HepG2 (cell line): ENCODE results near the gene THUMPD1. TPM values are rescaled to one million over a fixed set of nuclear protein-coding genes. Genes with fewer than 3 reads are reported as not detected.
A peak's percentile ranks its signal among the peaks of the same experiment; 100 is the strongest.

Experiments
- ESRRA ChIP-seq: sonication (generic); formaldehyde crosslinking; IDR thresholded peaks from 2 replicates; pipeline ENCODE4 v1.5.1; 2020; ENCODE audit warnings: mild to moderate bottlenecking, low read depth, missing genetic modification reagents
- GZF1 ChIP-seq: sonication (generic); formaldehyde crosslinking; IDR thresholded peaks from 2 replicates; pipeline ENCODE4 v1.5.1; 2020; ENCODE audit warnings: mild to moderate bottlenecking, missing genetic modification reagents
- NR1H2 ChIP-seq: sonication (generic); formaldehyde crosslinking; IDR thresholded peaks from 2 replicates; pipeline ENCODE4 v1.8.1; 2022; ENCODE audit warnings: low read depth, missing genetic modification reagents, borderline replicate concordance
- PAF1 ChIP-seq: IDR thresholded peaks from 2 replicates; pipeline ENCODE4 v1.6.1; 2016; ENCODE audit warnings: missing genetic modification reagents, missing compliant biosample characterization
- STAG1 ChIP-seq: sonication (generic); formaldehyde crosslinking; IDR thresholded peaks from 2 replicates; pipeline ENCODE4 v1.4.0; 2020; ENCODE audit warnings: missing genetic modification reagents
- polyA plus RNA-seq, 8 experiments: library from polyadenylated mRNA; depleted of rRNA in 3 of 8; stranded (reverse) in 7 of 8; unstranded in 1 of 8; fragments of >200 nt; fragmentation: Illumina TruSeq in 4 of 8; extraction: Trizol in 4 of 8; gene quantifications; 2 replicates each; pipeline versions ENCODE4 v1.2.1 to v1.2.3, GENCODE V29; 2011 to 2016; ENCODE audit warnings: low read depth in 4 of 8, missing spikeins in 1 of 8, mixed read lengths in 1 of 8; ENCODE audit not compliant: insufficient read depth in 1 of 8
- total RNA-seq, 5 experiments: library from RNA; depleted of rRNA; stranded (reverse); fragments of >200 nt; fragmentation: Illumina TruSeq; extraction: Trizol; gene quantifications; 2 replicates each; pipeline ENCODE4 v1.2.3, GENCODE V29; 2016; ENCODE audit warnings: low read depth in 1 of 5
- TF ChIP-seq, protein P1 (sequence below): IDR thresholded peaks from 2 replicates; pipeline ENCODE4 v1.6.1; 2016; ENCODE audit warnings: low read depth, missing genetic modification reagents, missing compliant biosample characterization
- TF ChIP-seq, protein P2 (sequence below): IDR thresholded peaks from 2 replicates; pipeline ENCODE4 v1.6.1; 2016; ENCODE audit warnings: missing compliant biosample characterization, missing genetic modification reagents, borderline replicate concordance
- TF ChIP-seq, protein P3 (sequence below), 2 experiments: sonication (generic) in 1 of 2; formaldehyde crosslinking in 1 of 2; IDR thresholded peaks; 2 replicates each; pipeline versions ENCODE4 v1.5.1 to v1.6.1; 2011 to 2020; ENCODE audit warnings: borderline replicate concordance in 1 of 2, low read depth in 1 of 2, low read length in 1 of 2, mild to moderate bottlenecking in 1 of 2, missing genetic modification reagents in 1 of 2, moderate library complexity in 1 of 2
- TF ChIP-seq, protein P4 (sequence below): sonication (generic); formaldehyde crosslinking; IDR thresholded peaks from 2 replicates; pipeline ENCODE4 v1.9.0; 2021; ENCODE audit warnings: missing genetic modification reagents, mild to moderate bottlenecking, borderline replicate concordance
- TF ChIP-seq, protein P5 (sequence below): sonication (generic); formaldehyde crosslinking; IDR thresholded peaks from 2 replicates; pipeline ENCODE4 v1.4.0; 2020; ENCODE audit warnings: missing genetic modification reagents, borderline replicate concordance
- TF ChIP-seq, protein P6 (sequence below): sonication (generic); formaldehyde crosslinking; IDR thresholded peaks from 2 replicates; pipeline ENCODE4 v1.8.0; 2022; ENCODE audit warnings: mild to moderate bottlenecking, missing genetic modification reagents, moderate library complexity
- TF ChIP-seq, protein P7 (sequence below): sonication (generic); formaldehyde crosslinking; IDR thresholded peaks from 2 replicates; pipeline ENCODE4 v1.5.1; 2020; ENCODE audit warnings: missing genetic modification reagents, mild to moderate bottlenecking, borderline replicate concordance

THUMPD1 gene
- total and polyA plus RNA-seq, 2 of the 13 experiments (the other 11 are each of a cell fraction or from before 2014, with no cell fraction given), result 22.7 to 69.1 TPM

DNA sequence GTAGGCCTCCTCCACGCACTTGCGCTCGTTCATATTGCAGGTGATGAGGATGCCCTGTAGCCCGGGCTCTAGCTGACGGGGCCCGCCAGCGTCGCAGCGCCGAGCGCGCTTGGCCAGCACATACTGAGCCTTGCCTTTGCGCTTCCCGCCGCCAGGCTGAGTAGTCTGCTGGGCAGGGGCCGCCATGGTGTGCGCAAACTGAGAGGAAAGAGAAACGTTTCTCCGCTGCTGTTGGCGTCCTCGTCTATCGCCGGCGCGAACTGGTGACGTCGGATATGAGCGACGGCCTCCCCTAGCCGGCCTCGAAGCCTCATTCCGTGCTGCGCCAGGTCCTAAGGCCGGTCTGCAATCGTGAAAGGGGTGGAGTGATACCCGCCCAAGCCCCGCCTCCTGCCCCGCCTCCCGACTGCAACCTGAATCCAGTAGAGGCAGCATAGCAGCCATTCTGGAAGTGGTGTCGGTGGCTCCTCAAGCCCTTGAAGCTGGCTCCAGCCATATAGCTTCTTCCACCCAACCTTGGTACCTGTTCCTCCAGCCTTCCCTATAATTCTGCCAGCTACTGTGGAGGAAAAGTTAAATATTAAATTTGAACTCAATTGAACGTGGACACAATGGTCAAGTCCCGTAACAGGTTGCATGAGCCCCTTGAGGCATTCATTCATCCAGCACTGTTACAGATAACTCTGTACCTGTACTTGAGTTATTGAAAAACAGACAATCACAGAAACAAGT is at the start of gene THUMPD1 (continued):
- TF ChIP-seq, protein P1, sequence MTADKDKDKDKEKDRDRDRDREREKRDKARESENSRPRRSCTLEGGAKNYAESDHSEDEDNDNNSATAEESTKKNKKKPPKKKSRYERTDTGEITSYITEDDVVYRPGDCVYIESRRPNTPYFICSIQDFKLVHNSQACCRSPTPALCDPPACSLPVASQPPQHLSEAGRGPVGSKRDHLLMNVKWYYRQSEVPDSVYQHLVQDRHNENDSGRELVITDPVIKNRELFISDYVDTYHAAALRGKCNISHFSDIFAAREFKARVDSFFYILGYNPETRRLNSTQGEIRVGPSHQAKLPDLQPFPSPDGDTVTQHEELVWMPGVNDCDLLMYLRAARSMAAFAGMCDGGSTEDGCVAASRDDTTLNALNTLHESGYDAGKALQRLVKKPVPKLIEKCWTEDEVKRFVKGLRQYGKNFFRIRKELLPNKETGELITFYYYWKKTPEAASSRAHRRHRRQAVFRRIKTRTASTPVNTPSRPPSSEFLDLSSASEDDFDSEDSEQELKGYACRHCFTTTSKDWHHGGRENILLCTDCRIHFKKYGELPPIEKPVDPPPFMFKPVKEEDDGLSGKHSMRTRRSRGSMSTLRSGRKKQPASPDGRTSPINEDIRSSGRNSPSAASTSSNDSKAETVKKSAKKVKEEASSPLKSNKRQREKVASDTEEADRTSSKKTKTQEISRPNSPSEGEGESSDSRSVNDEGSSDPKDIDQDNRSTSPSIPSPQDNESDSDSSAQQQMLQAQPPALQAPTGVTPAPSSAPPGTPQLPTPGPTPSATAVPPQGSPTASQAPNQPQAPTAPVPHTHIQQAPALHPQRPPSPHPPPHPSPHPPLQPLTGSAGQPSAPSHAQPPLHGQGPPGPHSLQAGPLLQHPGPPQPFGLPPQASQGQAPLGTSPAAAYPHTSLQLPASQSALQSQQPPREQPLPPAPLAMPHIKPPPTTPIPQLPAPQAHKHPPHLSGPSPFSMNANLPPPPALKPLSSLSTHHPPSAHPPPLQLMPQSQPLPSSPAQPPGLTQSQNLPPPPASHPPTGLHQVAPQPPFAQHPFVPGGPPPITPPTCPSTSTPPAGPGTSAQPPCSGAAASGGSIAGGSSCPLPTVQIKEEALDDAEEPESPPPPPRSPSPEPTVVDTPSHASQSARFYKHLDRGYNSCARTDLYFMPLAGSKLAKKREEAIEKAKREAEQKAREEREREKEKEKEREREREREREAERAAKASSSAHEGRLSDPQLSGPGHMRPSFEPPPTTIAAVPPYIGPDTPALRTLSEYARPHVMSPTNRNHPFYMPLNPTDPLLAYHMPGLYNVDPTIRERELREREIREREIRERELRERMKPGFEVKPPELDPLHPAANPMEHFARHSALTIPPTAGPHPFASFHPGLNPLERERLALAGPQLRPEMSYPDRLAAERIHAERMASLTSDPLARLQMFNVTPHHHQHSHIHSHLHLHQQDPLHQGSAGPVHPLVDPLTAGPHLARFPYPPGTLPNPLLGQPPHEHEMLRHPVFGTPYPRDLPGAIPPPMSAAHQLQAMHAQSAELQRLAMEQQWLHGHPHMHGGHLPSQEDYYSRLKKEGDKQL (CRISPR knock-in tag), result peak; percentile 84
- TF ChIP-seq, protein P2, sequence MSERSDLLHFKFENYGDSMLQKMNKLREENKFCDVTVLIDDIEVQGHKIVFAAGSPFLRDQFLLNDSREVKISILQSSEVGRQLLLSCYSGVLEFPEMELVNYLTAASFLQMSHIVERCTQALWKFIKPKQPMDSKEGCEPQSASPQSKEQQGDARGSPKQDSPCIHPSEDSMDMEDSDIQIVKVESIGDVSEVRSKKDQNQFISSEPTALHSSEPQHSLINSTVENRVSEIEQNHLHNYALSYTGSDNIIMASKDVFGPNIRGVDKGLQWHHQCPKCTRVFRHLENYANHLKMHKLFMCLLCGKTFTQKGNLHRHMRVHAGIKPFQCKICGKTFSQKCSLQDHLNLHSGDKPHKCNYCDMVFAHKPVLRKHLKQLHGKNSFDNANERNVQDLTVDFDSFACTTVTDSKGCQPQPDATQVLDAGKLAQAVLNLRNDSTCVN (CRISPR knock-in tag), result peak; percentile 86
- TF ChIP-seq NR1H2 (CRISPR knock-in tag) (0 out of 2 replicates have a peak, but pooled peaks have one; percentile 81), ESRRA (CRISPR knock-in tag) (peak; percentile 62; the same call in 1 of the 2 replicates), GZF1 (CRISPR knock-in tag) (peak; percentile 76), PAF1 (CRISPR knock-in tag) (peak; percentile 94), STAG1 (CRISPR knock-in tag) (peak; percentile 38)
- TF ChIP-seq, protein P3, sequence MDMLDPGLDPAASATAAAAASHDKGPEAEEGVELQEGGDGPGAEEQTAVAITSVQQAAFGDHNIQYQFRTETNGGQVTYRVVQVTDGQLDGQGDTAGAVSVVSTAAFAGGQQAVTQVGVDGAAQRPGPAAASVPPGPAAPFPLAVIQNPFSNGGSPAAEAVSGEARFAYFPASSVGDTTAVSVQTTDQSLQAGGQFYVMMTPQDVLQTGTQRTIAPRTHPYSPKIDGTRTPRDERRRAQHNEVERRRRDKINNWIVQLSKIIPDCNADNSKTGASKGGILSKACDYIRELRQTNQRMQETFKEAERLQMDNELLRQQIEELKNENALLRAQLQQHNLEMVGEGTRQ (IDR thresholded peaks at IDR 0.05; ENCODE audit: low read depth, low read length), result peak; percentile 32; the same call in 1 of the 2 replicates
- TF ChIP-seq, protein P3 (CRISPR knock-in tag; IDR thresholded peaks at IDR 0.05; ENCODE audit: borderline replicate concordance), result no peak; the same call in 1 of the 2 replicates
- TF ChIP-seq, protein P4, sequence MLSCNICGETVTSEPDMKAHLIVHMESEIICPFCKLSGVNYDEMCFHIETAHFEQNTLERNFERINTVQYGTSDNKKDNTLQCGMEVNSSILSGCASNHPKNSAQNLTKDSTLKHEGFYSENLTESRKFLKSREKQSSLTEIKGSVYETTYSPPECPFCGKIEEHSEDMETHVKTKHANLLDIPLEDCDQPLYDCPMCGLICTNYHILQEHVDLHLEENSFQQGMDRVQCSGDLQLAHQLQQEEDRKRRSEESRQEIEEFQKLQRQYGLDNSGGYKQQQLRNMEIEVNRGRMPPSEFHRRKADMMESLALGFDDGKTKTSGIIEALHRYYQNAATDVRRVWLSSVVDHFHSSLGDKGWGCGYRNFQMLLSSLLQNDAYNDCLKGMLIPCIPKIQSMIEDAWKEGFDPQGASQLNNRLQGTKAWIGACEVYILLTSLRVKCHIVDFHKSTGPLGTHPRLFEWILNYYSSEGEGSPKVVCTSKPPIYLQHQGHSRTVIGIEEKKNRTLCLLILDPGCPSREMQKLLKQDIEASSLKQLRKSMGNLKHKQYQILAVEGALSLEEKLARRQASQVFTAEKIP, result no peak
- TF ChIP-seq, protein P5, sequence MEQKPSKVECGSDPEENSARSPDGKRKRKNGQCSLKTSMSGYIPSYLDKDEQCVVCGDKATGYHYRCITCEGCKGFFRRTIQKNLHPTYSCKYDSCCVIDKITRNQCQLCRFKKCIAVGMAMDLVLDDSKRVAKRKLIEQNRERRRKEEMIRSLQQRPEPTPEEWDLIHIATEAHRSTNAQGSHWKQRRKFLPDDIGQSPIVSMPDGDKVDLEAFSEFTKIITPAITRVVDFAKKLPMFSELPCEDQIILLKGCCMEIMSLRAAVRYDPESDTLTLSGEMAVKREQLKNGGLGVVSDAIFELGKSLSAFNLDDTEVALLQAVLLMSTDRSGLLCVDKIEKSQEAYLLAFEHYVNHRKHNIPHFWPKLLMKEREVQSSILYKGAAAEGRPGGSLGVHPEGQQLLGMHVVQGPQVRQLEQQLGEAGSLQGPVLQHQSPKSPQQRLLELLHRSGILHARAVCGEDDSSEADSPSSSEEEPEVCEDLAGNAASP (CRISPR knock-in tag), result peak; percentile 63
- TF ChIP-seq, protein P6, sequence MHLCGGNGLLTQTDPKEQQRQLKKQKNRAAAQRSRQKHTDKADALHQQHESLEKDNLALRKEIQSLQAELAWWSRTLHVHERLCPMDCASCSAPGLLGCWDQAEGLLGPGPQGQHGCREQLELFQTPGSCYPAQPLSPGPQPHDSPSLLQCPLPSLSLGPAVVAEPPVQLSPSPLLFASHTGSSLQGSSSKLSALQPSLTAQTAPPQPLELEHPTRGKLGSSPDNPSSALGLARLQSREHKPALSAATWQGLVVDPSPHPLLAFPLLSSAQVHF (CRISPR knock-in tag), result no peak
- TF ChIP-seq, protein P7, sequence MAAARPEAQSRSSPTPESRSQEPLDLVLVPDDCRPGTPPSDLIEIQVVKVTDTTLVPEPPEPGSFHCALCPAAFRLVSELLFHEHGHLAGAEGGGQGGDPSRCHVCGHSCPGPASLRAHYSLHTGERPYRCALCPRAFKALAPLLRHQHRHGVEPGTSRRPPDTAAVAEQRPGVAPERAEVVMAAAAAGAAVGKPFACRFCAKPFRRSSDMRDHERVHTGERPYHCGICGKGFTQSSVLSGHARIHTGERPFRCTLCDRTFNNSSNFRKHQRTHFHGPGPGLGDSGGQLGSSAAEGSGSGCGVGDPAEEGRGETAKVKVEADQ, result peak; percentile 97
